Breast epithelium (tissue), 4 donors: ENCODE measurements around the gene RTL10. TPM values are rescaled to one million over a fixed set of nuclear protein-coding genes. Genes with fewer than 3 reads are reported as not detected.

Source experiments
- DNase-seq, 2 donors: peaks; one replicate each; pipeline ENCODE4 v3.0.0-alpha.2; 2019; ENCODE audit warnings: low spot score in 2 of 2
- H3K27ac ChIP-seq, 2 donors: fragments of 200-600 bp; sonication (generic) in 1 of 2; one replicate each; pipeline ENCODE4 v1.5.1; 2016 to 2019; ENCODE audit warnings: mild to moderate bottlenecking in 1 of 2
- H3K27me3 ChIP-seq, 2 donors: fragments of 200-600 bp; sonication (generic) in 1 of 2; one replicate each; pipeline versions ENCODE4 v1.5.1 to v1.6.0; 2017 to 2019; ENCODE audit warnings: control low read depth in 1 of 2, mild to moderate bottlenecking in 1 of 2
- H3K36me3 ChIP-seq: fragments of 200-600 bp; one replicate; pipeline ENCODE4 v1.5.1; 2019
- H3K4me1 ChIP-seq, 2 donors: fragments of 200-600 bp; sonication (generic); one replicate each; pipeline ENCODE4 v1.5.1; 2016 to 2019; ENCODE audit warnings: control low read depth in 1 of 2
- H3K4me3 ChIP-seq, 3 donors: fragments of 200-600 bp; sonication (generic); 1 replicate in 2 of 3; 2 replicates in 1 of 3; pipeline ENCODE4 v1.5.1; 2016 to 2019; ENCODE audit warnings: mild to moderate bottlenecking in 3 of 3, moderate library complexity in 2 of 3
- H3K9me3 ChIP-seq, 2 donors: fragments of 200-600 bp; sonication (generic) in 1 of 2; one replicate each; pipeline ENCODE4 v1.5.1; 2016 to 2019; ENCODE audit warnings: control low read depth in 1 of 2
- CTCF ChIP-seq, 3 donors: fragments of 450-650 bp; IDR thresholded peaks; one replicate each; pipeline ENCODE4 v1.5.1; 2016 to 2017; ENCODE audit warnings: antibody characterized with exemption in 3 of 3, mild to moderate bottlenecking in 3 of 3, moderate library complexity in 3 of 3
- POLR2A ChIP-seq: fragments of 450-650 bp; IDR thresholded peaks from one replicate; pipeline ENCODE4 v1.6.1; 2016; ENCODE audit warnings: antibody characterized with exemption, mild to moderate bottlenecking, moderate library complexity
- POLR2AphosphoS5 ChIP-seq, 3 donors: sonication (generic); formaldehyde crosslinking; IDR thresholded peaks; one replicate each; pipeline ENCODE4 v1.6.1; 2017; ENCODE audit warnings: antibody characterized with exemption in 3 of 3
- intact Hi-C: fragments of 100-400 bp; cut with DNase I; formaldehyde crosslinking; loops from one replicate; pipeline ENCODE4 v1.15.1; 2023; ENCODE audit warnings: low total_unique reads
- total RNA-seq, 3 donors: library from RNA; depleted of rRNA; stranded (reverse); fragments of >200 nt; gene quantifications; one replicate each; pipeline ENCODE4 v1.1.0, GENCODE V29; 2016

Gene RTL10
- total RNA-seq, 3 donors from 2014 or later: 6.7 to 21.5 (median 14.1) TPM

- TF ChIP-seq POLR2AphosphoS5 (IDR thresholded peaks at IDR 0.05) (no peak), CTCF (IDR thresholded peaks at IDR 0.05) (no peak), POLR2A (no peak)
- Histone ChIP-seq H3K27ac (no peak overlapping the region), H3K36me3 (no peaks in the 10 kb centered on the region), H3K27me3 (no peaks in the 10 kb centered on the region), H3K4me3 (no peak overlapping the region), H3K9me3 (no peaks in the 10 kb centered on the region), H3K4me1 (no peaks in the 10 kb centered on the region)
- intact Hi-C loops: no loop called here
- no peak for DNase-seq
Measured at GRCh38 chr22:19863571-19863970, 8.9 kb upstream of the RTL10 start.

GRCh38 chr22:19862619-19863246 is 8.1 kb upstream of the RTL10 start:
- no peak overlapping the region for H3K4me3 ChIP-seq
- H3K36me3 ChIP-seq: no peaks in the 10 kb centered on the region
- H3K27me3 ChIP-seq: no peaks in the 10 kb centered on the region
- TF ChIP-seq POLR2AphosphoS5 (IDR thresholded peaks at IDR 0.05) (no peak), CTCF (IDR thresholded peaks at IDR 0.05) (no peak), POLR2A (no peak)
- H3K27ac ChIP-seq: no peak overlapping the region
- intact Hi-C loops: no loop called here
- no peak for DNase-seq
- H3K4me1 ChIP-seq: no peaks in the 10 kb centered on the region
- H3K9me3 ChIP-seq: no peaks in the 10 kb centered on the region

GRCh38 chr22:19859861-19860510 is 5.3 kb upstream of the RTL10 start:
- Histone ChIP-seq H3K27me3 (no peaks in the 10 kb centered on the region), H3K27ac (no peak overlapping the region), H3K4me3 (no peak overlapping the region), H3K36me3 (no peaks in the 10 kb centered on the region), H3K9me3 (no peaks in the 10 kb centered on the region), H3K4me1 (peaks cover 0 to 8% of the 10 kb centered on the region in 2 donors)
- intact Hi-C loops: loop anchor here (2.0 kb wide), 1 partner anchor 71 kb away; no protein-coding TSS in a partner anchor
- no peak for DNase-seq
- no peak for TF ChIP-seq POLR2AphosphoS5 (IDR thresholded peaks at IDR 0.05)
- no peak for TF ChIP-seq POLR2A
- no peak for TF ChIP-seq CTCF (IDR thresholded peaks at IDR 0.05)

GRCh38 chr22:19857382-19857781 is 2.7 kb upstream of the RTL10 start:
- no peak for DNase-seq
- no peak for TF ChIP-seq POLR2A
- TF ChIP-seq CTCF (IDR thresholded peaks at IDR 0.05): no peak
- no peak for TF ChIP-seq POLR2AphosphoS5 (IDR thresholded peaks at IDR 0.05)
- intact Hi-C loops: no loop called here
- H3K4me3 ChIP-seq: no peak overlapping the region
- H3K9me3 ChIP-seq: no peaks in the 10 kb centered on the region
- H3K27me3 ChIP-seq: no peaks in the 10 kb centered on the region
- H3K36me3 ChIP-seq: no peaks in the 10 kb centered on the region
- H3K4me1 ChIP-seq: peaks cover 13 to 15% of the 10 kb centered on the region in 2 donors
- no peak overlapping the region for H3K27ac ChIP-seq
